HL-60 (cell line): ENCODE results near the gene SMTNL2.

ENCODE experiments used
- DNase-seq, 2 experiments: peaks; one replicate each; pipeline ENCODE4 v3.0.0-alpha.2; 2010 to 2020; ENCODE audit warnings: low read depth in 1 of 2, low spot score in 1 of 2
- H3K27ac ChIP-seq: fragments of 250-450 bp; sonication (Bioruptor Pico); replicated peaks from 2 replicates; pipeline ENCODE4 v1.5.1; 2020; ENCODE audit warnings: mild to moderate bottlenecking, moderate library complexity
- H3K27me3 ChIP-seq: fragments of 250-450 bp; sonication (Bioruptor Pico); 2 replicates; pipeline ENCODE4 v1.5.1; 2021; ENCODE audit warnings: mild to moderate bottlenecking, moderate library complexity; ENCODE audit not compliant: insufficient read depth, poor library complexity, severe bottlenecking
- H3K4me3 ChIP-seq: replicated peaks from 2 replicates; pipeline ENCODE4 v1.5.1; 2011; ENCODE audit warnings: mild to moderate bottlenecking, control low read depth, low read length; ENCODE audit not compliant: insufficient read depth
- CTCF ChIP-seq: IDR thresholded peaks from one replicate; pipeline ENCODE4 v1.5.1; 2011; ENCODE audit warnings: low read length, control low read depth, inconsistent platforms; ENCODE audit not compliant: insufficient read depth
- GABPA ChIP-seq: IDR thresholded peaks from 2 replicates; pipeline ENCODE4 v1.6.1; 2012; ENCODE audit warnings: low read depth
- POLR2AphosphoS5 ChIP-seq: IDR thresholded peaks from 2 replicates; pipeline ENCODE4 v1.6.1; 2012; ENCODE audit warnings: low read depth
- REST ChIP-seq: IDR thresholded peaks from 2 replicates; pipeline ENCODE4 v1.6.1; 2012; ENCODE audit warnings: low read depth; ENCODE audit not compliant: insufficient replicate concordance
- SPI1 ChIP-seq: IDR thresholded peaks from 2 replicates; pipeline ENCODE4 v1.6.1; 2012; ENCODE audit warnings: low read depth, mild to moderate bottlenecking, borderline replicate concordance

Gene SMTNL2

GRCh38 chr17:4548721-4549531 lies 35.4 kb upstream of the SMTNL2 start:
- TF ChIP-seq CTCF (no peak), REST (no peak), GABPA (no peak), POLR2AphosphoS5 (no peak), SPI1 (no peak)
- Histone ChIP-seq H3K4me3 (no peak overlapping the region), H3K27ac (no peak overlapping the region), H3K27me3 (no peaks in the 10 kb centered on the region)
- DNase-seq: no peak

GRCh38 chr17:4549781-4550533 lies 34.4 kb upstream of the SMTNL2 start:
- TF ChIP-seq REST (no peak), SPI1 (no peak), CTCF (no peak), POLR2AphosphoS5 (no peak), GABPA (no peak)
- H3K4me3 ChIP-seq: no peak overlapping the region
- H3K27ac ChIP-seq: no peak overlapping the region
- no peak for DNase-seq
- H3K27me3 ChIP-seq: no peaks in the 10 kb centered on the region

GRCh38 chr17:4550534-4551039 lies 33.7 kb upstream of the SMTNL2 start:
- no peak overlapping the region for H3K4me3 ChIP-seq
- no peak overlapping the region for H3K27ac ChIP-seq
- no peaks in the 10 kb centered on the region for H3K27me3 ChIP-seq
- TF ChIP-seq GABPA: no peak
- TF ChIP-seq SPI1: no peak
- no peak for TF ChIP-seq REST
- TF ChIP-seq CTCF: no peak
- TF ChIP-seq POLR2AphosphoS5: no peak
- no peak for DNase-seq
